ENCODE results near the gene ZNF774.

DNA sequence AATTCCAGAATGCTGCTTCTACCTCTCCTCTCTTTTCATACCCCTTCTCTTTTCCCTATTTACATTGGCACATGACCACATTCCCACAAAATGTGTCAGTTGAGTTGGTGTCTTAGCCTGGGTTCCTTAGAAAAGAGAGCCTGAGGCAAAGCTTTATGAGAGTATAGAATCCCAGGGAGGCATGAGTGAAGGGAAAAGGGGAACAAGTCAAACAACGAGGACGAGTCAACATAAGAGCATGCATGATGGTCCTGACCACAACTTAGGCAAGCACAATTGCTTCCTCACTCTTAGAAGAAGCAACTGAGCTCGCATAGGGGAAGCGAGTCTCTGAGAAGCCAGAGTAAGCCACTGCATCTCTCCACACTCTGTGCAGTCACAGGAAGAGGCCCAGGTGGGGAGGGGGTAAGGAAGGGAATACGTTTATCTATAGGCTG, 15.4 kb upstream of the ZNF774 start:
- TF ChIP-seq POLR2A (IDR thresholded peaks at IDR 0.05; ENCODE audit: low read depth, low read length): no peak
- TF ChIP-seq POLR2AphosphoS5 (IDR thresholded peaks at IDR 0.05; ENCODE audit: low read depth, low read length): no peak
- TF ChIP-seq TAF1 (IDR thresholded peaks at IDR 0.05; ENCODE audit: low read depth, low read length): no peak

Data from GM12891 (cell line).